Fibroblast of skin of left quadriceps (primary cell): ENCODE data around the gene SMAGP.
"Not testable (repeated sequence)": the region's sequence is repeated elsewhere in the genome, so short reads cannot be mapped to it uniquely, and the experiment has no call there.

ENCODE experiments used
- DNase-seq, 2 experiments: peaks; one replicate each; pipeline ENCODE4 v3.0.0-alpha.2; 2013; ENCODE audit warnings: low read depth in 2 of 2

The SMAGP gene

DNA sequence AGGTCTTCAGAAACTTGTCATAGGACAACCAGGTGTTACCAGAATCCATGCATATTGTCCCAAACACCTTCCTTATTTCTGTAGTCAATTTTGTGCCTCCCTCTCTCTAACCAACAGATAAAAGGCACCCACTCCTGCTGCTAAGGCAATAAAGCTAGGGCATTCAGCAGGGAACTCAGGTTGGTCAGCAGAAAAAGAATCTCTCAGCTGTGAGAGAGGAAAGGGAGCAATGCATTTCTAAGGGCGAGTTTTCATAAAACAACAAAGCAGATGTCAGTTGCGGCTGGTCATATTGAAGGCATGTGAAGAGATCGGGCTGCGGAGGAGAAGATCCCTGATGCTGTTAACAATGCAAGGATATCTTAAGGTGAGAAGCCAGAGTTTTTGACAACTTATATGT is 45.0 kb downstream of the SMAGP start:
- DNase-seq, result no peak

DNA sequence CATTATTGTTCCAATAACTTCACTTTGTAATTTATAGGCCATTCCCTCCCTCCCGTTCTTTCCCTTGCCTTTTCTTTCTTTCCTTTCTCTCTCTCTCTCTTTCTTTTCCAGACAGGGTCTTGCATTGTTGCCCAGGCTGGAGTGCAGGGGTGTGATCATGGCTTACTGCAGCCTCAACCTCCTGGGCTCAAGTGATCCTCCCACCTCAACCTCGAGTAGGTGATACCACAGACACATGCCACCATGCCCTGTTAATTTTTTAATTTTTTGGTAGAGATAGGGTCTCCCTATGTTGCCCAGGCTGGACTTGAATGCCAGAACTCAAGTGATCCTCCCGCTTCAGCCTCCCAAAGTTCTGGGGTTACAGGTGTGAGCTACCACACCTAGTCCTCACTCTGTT is 45.6 kb downstream of the SMAGP start:
- DNase-seq, result no peak

DNA sequence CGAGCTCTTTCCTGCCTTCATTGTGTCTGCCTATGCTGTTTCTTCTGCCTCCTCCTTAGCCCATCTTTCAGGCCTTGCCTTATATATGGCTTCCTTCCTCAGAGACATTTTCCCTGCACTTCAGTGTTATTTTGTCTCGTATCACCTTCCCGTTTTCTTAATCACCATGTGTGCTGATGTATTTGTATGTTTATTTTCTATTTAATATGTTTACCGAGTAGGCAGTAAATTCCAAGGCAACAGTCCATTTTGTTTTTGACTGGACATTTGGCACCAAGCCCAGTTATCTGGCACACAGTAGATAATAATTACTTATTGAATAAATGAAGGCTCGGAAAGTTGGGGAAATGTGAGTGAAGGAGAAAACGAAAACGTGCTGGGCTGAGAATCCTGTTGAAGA is 47.8 kb downstream of the SMAGP start:
- DNase-seq, result no peak

DNA sequence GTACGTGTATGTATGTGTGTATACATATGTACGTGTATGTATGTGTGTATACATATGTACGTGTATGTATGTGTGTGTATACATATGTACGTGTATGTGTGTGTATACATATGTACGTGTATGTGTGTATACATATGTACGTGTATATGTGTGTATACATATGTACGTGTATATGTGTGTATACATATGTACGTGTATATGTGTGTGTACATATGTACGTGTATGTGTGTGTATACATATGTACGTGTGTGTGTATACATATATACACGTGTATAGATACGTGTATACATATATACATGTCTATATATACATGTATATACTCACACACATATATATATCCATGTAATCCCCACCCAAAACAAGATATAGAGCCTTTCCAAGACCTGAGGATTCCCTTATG is 50.4 kb downstream of the SMAGP start:
- not testable (repeated sequence) for DNase-seq

DNA sequence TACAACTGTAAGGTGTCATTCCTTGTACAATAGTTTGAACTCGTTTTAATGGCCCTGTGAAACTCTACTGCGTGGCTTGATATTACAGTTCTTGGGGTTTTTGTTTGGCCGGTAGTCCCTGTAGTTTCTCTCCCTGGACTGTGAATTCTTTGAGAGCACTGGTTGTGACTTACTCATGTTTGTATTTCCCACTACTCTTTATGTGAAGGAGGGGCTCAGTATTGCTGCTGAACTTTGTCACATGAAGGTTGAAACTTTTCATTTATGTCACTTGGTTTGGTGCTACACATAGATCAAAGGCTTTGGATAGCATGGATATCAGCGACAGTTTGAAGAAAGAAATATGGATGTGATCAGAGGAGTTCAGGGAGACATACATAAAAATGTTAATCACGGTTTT is 50.9 kb downstream of the SMAGP start:
- no peak for DNase-seq

DNA sequence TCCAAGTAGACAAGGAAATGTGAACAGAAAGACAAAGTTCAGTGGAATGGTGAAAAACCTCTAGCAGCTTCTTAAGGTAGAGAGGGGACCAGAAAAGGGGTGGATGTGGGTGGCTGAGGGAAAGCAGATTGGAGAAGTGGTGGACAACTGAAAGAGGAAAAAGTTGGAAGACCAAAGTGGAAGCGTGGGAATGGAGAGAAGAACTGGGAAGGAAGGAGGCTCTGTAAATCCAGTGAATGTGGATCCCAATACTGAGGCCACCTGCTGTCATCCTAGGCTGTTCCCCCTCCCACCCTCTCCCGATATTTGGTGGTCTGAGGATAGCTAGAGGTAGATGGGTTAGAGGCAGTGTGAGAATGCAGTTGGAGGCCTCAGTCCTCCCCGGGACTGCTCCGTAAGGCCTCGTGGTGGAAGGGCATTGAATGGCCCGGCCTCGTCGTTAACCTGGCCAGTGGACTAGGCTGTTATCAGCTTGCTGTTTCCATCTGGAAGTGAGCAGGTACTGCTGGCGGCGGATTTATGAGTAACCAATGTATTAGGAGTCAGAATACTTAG is 51.5 kb downstream of the SMAGP start:
- DNase-seq, result no peak

DNA sequence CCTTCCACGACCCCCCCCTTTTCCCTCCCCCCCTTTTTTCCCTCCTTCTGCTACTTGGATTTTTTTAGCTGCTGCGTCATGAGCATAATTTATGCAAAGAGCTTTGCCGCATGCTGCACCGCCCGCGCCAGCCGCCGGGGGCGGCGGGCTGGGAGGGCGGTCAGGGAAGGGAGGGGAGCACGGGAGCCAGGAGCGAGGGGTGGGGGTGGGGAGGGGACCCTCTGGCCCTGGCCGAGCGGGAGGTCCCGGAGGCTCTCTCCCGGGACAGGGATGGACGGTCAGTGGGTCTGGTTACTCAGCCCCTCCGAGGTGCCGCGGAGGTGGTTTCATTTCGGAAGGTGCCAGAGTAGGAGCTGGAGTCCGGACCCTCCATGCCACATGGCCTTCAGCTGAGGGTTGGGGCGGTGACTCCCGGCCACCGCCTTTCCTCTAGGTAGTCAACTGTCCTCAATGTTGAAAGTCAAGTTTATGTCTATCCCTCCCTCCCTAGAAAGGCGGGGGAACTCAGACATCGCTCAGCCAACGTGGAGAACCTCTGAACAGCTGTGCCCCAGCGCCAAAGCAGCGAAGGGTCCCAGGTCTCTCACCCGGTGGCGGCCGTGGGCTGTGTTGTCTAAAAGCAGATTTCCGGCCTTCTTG is 52.1 kb downstream of the SMAGP start, which contains the start of gene POU6F1:
Gene POU6F1 (minus strand): TSS at position 95 of the 639 bp plus-strand sequence. CDS start 11,226 bp downstream, outside the sequence.
- peak; percentile 61 to 69 for DNase-seq

DNA sequence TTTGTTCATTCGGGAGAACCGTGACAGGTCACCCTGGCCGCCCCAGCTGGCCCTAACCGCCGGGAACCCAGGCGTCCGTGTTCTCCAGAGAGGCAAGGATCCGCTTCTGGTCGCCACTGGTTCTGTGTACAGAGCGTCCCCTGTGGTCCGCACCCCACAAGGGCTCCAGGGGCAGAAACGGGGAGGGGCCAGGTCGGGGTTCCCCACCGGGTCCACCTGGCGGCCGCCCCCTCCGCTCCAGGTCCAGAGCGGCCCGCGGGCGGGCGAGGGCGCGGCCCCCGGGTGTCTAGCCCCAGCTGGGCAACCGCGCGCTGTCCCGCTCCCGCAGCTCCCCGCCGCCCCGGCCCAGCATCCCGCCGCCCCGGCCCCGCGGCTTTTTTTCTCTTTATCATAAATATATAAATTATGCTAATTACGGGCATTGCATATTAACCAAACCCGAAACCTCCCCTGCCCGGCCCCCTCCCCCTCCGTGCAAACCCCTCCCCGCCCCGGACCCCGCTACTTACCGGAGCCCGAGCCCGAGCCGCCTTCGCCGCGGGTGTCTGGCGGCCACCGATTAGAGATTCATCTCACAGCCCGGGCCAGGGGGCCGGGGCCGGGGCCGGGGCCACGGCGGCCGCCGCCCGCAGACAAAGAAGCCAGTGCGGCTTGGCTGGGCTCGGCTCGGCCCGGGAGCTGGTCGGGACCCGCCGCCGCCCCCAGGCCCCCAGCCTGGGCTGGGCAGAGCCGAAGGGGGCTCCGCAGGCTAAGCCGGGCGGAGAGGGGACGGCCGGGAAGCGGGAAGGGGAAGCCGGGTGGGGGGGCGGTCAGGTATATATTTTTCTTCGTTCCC is 52.9 kb downstream of the SMAGP start:
- DNase-seq, result no peak

DNA sequence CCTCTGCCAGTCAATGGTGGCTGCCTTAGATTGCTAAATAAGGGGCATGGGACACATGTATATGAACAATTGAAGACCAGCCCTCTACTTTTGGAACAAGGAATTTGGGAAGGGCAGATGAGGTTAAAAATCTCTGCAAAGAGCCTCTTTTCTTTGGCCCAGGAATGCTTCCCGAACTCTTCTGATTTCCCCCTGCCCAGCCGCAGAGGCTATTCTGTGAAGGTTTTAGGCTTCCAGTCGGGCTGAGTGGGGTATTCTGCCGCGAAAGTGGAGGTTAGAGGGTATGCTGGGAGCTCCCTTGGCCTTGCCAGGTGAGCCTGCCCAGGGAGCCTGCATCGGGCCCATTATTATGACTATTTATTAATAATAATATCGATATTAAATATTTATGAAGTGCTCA is 53.6 kb downstream of the SMAGP start:
- DNase-seq, result no peak

DNA sequence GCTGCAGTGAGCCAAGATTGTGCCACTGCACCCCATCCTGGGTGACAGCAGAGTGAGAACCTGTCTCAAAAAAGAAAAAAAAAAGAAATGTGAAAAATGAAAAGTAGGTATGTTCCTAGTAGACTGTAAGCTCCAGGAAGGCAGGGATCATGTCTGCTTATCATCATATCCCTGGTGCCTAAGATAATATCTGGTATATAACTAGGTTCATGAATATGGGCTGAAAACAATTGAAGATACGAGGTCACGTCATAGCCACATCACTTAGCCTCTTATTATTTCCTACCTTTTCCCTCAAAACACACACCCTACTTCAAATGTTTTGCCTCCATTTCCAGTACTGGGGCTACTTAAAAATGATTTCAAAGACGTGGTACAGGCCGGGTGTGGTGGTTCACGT is 55.3 kb downstream of the SMAGP start:
- no peak for DNase-seq

DNA sequence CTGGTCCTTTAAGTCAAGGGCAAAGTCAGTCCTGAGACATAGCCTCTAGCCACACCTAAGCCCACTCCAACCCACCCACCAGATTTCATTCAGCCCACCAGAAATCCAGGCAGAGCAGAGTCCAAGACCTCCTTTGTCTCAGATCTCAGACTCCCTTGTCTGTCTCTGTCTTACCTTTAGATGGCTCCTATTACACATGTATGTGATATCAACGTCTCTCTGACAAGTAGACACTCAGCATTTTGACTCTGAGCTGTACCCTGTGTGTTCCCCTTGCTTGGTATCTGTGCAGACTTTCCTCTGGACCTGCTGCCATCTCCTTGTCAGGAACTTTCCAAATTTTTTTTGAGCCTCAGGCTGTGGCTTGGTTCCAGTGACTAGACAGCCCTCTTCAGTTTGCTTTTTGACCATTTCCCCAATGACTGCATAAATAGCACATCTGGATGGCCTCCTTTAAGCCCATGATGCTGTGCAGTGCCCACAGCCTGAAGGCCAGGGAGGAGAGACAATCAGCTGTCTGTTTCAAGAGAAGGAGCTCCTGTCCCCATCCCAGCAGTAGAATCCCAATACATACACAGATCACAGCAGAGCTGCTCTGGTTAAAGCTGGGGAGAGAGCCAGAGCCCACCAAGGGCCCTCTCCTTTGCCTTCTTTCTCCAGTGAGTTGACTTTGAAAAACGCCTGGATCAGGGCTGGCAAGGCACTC is 59.4 kb downstream of the SMAGP start:
- DNase-seq, result no peak

DNA sequence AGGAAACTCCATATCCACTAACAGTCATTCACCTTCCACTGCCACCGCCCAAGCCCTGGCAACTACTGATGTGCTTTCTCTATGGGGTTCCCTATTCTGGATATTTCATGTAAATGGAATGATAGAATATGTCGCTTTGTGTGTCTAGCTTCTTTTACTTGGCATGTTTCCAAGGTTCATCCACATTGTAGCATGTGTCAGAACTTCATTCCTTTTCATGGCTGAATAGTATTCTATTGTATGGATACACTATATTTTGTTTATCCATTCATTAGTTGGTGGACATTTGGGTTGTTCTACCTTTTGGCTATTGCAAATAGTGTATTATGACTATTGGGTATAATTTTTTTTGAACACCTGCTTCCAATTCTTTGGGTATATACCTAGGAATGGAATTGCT is 61.0 kb downstream of the SMAGP start:
- DNase-seq, result no peak

DNA sequence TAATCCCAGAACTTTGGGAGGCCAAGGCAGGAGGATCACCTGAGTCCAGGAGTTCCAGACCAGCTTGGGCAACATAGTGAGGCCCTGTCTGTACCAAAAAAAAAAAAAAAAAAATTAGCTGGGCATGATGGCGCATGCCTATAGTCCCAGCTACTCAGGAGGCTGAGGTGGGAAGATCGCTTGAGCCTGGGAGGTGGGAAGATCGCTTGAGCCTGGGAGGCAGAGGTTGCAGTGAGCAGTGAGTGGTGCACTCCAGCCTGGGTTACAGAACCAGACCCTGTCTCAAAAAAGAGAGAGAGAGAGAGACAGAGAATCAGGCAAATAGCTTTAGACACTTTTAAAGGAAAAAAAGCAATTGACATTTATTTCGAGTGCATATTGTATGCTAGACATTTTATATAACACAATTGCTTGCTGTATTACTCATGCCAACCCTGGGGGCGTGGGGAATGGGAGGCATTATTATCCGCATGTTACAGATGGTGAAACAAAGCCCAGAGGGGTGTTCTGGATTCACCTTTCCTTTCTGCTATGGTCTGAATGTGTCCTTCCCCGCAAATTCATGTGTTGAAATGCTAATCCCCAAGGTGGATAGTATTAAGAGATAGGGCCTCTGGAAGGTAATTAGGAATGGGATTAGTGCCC is 62.1 kb downstream of the SMAGP start:
- no peak for DNase-seq

DNA sequence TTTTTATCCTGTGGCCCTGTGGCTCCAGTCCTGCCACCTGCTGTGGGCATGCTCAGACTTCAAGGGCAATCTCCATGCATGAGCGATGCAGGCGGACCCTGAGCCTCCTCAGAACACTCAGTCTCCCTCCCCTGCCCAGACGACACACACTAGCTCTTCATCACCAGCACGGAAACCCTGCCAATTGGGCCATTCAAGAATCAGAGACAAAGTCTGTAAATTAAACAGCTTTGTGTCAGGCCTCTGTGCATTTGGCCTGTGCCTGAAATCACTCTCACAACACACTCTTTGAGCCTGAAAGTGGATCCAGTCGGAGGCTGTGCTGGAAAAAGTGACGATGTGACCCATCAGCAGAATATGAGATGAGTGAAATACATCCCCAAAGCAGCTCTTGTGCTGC is 64.9 kb downstream of the SMAGP start:
- no peak for DNase-seq

DNA sequence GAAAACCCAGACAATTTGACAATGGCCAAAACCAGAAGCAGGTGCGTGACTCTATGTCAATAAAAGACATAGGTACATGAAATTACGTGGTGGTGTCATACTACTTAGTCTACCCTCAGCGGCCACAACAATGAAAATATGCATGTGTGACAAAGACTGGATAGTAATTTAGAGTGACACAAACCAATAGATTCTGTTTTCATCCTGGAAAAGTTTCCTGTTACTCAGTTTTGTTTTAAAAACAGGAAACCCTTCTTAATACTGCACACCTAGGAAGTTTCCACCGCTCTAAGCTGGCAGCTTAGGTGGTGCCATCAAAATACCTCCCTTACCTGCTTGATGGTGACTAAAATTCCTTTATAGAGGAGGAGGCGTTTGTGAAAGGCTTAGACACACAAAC is 67.5 kb downstream of the SMAGP start:
- DNase-seq, result no peak

DNA sequence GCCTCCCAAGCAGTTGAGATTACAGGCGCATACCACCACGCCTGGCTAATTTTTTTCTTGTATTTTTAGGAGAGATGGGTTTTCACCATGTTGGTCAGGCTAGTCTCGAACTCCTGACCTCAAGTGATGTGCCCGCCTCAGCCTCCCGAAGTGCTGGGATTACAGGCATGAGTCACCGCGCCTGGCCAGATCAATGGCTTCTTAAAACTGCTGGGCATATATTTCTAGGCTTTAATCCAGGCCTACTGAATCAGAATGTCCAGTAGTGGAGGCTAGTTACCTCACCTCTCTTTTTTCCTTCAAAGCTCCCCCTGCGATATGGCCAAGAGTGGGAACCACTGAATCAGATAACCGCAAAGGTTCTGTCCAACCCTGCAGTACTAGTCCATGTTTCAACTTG is 69.4 kb downstream of the SMAGP start:
- DNase-seq, result no peak

DNA sequence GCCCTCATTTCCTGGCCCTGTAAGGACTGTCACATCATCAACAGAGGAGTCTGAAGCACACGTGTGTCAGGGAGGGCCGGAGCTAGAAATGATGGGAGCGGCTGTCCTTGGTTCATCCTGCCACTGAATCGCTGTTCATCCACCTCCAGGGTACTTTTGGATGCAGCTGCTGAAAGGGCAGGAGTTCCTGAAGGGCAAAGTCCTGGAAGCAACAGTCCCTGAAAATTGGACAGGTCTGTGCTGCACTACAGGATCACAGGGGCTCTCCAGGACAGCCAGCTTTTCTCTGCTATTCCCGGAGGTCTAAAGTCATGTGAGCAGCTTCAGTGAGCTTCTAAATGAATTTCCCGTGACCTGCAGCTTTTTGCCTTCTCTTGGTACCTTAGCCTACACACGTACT is 70.1 kb downstream of the SMAGP start:
- no peak for DNase-seq

DNA sequence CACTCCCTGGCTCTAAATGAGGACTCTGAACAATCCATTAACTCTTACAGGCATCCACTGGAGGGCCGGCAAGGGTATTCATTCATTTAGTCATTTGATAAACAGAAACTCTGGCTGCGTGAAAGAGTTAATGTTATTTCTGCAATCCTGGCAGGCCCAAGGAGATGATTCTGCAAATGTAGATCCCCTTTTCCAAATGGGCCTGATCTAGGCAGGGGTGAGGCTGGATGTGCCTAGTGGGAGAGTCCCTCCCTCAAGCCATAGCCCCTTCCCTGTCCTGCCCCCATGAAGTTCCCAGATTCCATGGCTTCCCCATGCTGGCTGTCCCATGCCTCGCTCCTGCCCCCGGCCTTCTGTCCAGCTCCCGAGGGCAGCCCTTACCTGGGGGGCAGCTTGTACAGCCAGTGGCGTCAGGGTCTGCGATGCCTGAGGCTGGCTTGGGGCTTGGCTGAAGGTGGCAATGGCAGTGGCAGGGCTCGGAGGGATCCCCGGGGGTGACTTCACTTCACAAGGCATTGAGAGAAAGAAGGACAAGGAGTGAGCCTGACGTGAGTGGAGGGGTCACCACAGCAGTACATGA is 70.8 kb downstream of the SMAGP start:
- no peak for DNase-seq

DNA sequence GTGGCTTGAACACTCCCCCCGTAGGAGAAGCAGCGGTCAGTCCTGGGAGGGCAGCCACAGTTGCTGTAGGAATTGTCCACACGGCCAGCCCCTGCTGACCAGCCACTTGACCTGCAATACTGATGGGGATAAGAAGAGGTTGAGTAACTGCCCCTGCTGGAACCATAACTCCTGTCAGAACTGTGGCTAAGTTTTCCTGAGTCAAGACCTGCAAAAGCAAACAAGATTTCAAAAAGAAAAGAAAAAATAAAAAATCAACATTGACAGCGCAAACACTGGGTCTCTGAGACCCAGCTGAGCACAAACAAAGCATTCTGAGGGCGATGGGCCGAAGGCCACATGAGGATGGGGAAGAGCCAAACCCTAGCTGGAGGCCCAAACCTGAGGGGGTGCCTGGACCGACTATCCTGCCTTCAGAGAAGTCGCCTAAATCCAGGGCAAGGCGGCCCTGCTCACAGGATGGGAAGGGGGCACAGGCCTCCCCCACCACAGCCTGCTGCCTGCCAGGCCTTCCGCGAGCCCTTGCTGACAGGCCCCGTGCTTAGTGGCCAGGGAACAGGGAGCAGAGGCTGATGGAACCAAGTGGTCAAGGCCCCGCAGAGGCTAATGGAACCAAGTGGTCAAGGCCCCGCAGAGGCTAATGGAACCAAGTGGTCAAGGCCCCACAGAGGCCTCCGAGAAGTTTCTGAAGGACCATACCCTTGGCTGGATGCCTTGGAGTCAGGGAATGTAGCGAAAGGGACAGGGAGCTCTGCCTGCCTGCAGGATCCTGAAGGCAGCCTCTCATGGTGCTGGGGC is 71.4 kb downstream of the SMAGP start:
- DNase-seq, result no peak

DNA sequence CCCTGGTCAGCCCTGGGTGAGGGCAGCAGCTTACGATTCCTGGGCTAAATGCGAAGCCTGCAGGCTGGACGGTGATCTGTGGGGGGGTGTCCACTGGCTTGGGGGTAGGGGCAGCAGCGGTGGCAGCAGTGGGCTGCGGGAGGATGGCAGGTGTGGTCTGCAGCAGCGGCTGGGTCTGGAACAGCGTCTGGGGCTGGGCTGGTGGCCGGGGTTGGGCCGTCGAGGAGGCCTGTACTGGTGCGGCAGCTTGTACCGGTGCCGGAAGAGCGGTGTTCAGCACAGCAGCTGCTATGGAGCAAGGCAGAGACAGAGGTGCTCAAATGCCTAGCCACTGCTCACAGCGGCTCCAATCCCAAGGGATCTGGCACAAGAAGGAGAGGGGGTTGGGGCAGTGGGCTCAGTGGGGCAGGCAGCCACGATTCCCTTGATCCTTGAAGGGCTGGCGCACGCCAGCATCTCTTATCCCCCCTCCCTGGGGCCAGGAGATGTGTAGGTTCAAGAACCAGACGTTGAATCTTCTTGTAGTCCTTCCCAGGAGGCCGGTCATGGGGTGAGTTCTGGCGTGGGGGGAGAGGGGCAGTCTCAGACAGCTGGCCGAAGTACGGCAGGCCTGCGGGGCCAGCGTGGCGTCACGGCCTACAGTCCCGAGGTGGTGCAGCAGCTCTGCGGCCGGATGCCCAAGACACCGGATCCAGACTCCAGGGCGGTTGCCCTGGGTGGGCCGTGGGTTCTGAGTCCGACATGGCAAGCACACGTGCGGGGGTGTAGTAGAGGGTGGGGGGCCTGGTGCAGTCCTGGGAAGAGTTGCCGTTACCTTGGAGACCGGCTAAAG is 72.3 kb downstream of the SMAGP start:
- DNase-seq, result no peak
